ENCODE data around the gene NQO2. TPM values are rescaled to one million over a fixed set of nuclear protein-coding genes. Genes with fewer than 3 reads are reported as not detected.
A peak's percentile ranks its signal among the peaks of the same experiment; 100 is the strongest.

NQO2 gene
- total and polyA plus RNA-seq, 2 of the 13 experiments (the other 11 are each of a cell fraction or from before 2014, with no cell fraction given), result 32.2 to 56.5 TPM

DNA sequence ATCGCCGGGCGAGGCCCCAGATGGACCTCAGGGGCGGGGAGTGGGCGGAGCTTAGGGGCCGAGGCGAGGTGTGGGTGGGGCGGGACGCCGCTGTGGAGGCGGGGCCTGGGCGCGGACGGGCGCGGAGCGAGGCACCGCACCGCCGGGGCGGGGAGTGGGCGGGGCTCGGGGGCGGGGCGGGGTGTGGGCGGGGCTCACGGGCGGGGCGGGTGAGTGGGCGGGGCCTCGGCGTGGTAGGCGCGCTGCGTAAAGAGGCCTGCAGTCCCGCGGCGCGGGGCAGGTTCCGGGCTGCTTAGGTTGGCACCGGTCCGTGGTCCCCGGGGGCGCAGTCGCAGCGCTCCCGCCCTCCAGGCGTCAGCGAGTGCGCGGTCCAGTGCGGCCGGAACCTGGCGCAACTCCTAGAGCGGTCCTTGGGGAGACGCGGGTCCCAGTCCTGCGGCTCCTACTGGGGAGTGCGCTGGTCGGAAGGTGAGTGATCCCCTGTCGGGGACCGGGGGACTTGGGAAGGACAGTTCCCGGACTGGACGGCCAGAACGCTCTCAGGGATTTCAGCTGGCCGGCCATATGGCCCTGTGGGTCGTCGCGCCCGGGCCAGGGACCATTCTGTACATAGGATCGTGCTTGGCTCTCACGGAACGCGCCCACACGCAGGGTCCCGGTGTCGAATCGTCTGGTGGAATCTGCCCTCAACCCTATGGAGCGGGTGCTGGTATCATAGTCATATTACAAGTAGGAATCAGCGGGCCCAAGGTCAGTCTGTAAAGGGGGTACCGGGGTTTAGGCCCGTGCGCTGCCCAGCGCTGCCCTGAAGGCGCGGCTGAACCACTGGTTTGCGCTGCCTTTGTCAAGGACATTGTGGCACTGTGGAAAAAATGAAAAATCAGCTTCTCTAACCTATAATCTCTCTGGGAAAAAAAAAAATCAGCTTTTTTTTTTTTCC, at the start of gene NQO2 (continued):
- TF ChIP-seq, protein P1, sequence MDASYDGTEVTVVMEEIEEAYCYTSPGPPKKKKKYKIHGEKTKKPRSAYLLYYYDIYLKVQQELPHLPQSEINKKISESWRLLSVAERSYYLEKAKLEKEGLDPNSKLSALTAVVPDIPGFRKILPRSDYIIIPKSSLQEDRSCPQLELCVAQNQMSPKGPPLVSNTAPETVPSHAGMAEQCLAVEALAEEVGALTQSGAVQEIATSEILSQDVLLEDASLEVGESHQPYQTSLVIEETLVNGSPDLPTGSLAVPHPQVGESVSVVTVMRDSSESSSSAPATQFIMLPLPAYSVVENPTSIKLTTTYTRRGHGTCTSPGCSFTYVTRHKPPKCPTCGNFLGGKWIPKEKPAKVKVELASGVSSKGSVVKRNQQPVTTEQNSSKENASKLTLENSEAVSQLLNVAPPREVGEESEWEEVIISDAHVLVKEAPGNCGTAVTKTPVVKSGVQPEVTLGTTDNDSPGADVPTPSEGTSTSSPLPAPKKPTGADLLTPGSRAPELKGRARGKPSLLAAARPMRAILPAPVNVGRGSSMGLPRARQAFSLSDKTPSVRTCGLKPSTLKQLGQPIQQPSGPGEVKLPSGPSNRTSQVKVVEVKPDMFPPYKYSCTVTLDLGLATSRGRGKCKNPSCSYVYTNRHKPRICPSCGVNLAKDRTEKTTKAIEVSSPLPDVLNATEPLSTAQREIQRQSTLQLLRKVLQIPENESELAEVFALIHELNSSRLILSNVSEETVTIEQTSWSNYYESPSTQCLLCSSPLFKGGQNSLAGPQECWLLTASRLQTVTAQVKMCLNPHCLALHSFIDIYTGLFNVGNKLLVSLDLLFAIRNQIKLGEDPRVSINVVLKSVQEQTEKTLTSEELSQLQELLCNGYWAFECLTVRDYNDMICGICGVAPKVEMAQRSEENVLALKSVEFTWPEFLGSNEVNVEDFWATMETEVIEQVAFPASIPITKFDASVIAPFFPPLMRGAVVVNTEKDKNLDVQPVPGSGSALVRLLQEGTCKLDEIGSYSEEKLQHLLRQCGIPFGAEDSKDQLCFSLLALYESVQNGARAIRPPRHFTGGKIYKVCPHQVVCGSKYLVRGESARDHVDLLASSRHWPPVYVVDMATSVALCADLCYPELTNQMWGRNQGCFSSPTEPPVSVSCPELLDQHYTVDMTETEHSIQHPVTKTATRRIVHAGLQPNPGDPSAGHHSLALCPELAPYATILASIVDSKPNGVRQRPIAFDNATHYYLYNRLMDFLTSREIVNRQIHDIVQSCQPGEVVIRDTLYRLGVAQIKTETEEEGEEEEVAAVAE (CRISPR knock-in tag; IDR thresholded peaks at IDR 0.05; ENCODE audit: borderline replicate concordance), result no peak; the same call in 1 of the 2 replicates
- TF ChIP-seq MBD4 (IDR thresholded peaks at IDR 0.05; ENCODE audit: borderline replicate concordance, low read length) (no peak), PPARG (CRISPR knock-in tag; conservative IDR thresholded peaks at IDR 0.05) (no peak), RFXANK (CRISPR knock-in tag; IDR thresholded peaks at IDR 0.05) (no peak), CEBPB (IDR thresholded peaks at IDR 0.05; ENCODE audit: borderline replicate concordance, low read depth, low read length) (no peak; the same call in 1 of the 2 replicates), ZNF446 (CRISPR knock-in tag; IDR thresholded peaks at IDR 0.05) (0 out of 2 replicates have a peak, but pooled peaks have one; percentile 12), MAZ (IDR thresholded peaks at IDR 0.05; ENCODE audit: borderline replicate concordance, low read depth, low read length) (0 out of 2 replicates have a peak, but pooled peaks have one; percentile 30), MAZ (CRISPR knock-in tag; IDR thresholded peaks at IDR 0.05; ENCODE audit: low read depth) (peak; percentile 46), NFYB (CRISPR knock-in tag; IDR thresholded peaks at IDR 0.05) (peak; percentile 48; the same call in 1 of the 2 replicates), SPEN (CRISPR knock-in tag; IDR thresholded peaks at IDR 0.05; ENCODE audit: low read depth) (peak; percentile 42; the same call in 1 of the 2 replicates), MEIS2 (CRISPR knock-in tag; IDR thresholded peaks at IDR 0.05) (no peak), ETV6 (CRISPR knock-in tag; conservative IDR thresholded peaks at IDR 0.05) (peak; percentile 86), ZNF709 (CRISPR knock-in tag; IDR thresholded peaks at IDR 0.05) (no peak; the same call in 1 of the 2 replicates)
- TF ChIP-seq, protein P2, sequence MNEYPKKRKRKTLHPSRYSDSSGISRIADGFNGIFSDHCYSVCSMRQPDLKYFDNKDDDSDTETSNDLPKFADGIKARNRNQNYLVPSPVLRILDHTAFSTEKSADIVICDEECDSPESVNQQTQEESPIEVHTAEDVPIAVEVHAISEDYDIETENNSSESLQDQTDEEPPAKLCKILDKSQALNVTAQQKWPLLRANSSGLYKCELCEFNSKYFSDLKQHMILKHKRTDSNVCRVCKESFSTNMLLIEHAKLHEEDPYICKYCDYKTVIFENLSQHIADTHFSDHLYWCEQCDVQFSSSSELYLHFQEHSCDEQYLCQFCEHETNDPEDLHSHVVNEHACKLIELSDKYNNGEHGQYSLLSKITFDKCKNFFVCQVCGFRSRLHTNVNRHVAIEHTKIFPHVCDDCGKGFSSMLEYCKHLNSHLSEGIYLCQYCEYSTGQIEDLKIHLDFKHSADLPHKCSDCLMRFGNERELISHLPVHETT (CRISPR knock-in tag; conservative IDR thresholded peaks at IDR 0.05), result 0 out of 2 replicates have a peak, but pooled peaks have one; percentile 36
- TF ChIP-seq, protein P3, sequence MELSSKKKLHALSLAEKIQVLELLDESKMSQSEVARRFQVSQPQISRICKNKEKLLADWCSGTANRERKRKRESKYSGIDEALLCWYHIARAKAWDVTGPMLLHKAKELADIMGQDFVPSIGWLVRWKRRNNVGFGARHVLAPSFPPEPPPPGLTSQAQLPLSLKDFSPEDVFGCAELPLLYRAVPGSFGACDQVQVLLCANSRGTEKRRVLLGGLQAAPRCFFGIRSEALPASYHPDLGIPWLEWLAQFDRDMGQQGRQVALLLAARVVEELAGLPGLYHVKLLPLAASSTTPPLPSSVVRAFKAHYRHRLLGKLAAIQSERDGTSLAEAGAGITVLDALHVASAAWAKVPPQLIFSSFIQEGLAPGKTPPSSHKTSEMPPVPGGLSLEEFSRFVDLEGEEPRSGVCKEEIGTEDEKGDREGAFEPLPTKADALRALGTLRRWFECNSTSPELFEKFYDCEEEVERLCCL (CRISPR knock-in tag; IDR thresholded peaks at IDR 0.05; ENCODE audit: borderline replicate concordance), result peak; percentile 84
- TF ChIP-seq, protein P4, sequence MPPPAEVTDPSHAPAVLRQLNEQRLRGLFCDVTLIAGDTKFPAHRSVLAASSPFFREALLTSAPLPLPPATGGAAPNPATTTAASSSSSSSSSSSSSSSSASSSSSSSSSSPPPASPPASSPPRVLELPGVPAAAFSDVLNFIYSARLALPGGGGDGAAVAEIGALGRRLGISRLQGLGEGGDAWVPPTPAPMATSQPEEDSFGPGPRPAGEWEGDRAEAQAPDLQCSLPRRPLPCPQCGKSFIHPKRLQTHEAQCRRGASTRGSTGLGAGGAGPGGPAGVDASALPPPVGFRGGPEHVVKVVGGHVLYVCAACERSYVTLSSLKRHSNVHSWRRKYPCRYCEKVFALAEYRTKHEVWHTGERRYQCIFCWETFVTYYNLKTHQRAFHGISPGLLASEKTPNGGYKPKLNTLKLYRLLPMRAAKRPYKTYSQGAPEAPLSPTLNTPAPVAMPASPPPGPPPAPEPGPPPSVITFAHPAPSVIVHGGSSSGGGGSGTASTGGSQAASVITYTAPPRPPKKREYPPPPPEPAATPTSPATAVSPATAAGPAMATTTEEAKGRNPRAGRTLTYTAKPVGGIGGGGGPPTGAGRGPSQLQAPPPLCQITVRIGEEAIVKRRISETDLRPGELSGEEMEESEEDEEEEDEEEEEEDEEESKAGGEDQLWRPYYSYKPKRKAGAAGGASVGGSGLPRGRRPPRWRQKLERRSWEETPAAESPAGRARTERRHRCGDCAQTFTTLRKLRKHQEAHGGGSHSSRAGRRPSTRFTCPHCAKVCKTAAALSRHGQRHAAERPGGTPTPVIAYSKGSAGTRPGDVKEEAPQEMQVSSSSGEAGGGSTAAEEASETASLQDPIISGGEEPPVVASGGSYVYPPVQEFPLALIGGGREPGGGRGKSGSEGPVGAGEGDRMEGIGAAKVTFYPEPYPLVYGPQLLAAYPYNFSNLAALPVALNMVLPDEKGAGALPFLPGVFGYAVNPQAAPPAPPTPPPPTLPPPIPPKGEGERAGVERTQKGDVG (CRISPR knock-in tag; IDR thresholded peaks at IDR 0.05; ENCODE audit: borderline replicate concordance), result no peak; the same call in 1 of the 2 replicates
